Natural killer cell (primary cell): Measurements from ENCODE around the gene ZNF684. TPM values are rescaled to one million over a fixed set of nuclear protein-coding genes. Genes with fewer than 3 reads are reported as not detected.
"Not testable (repeated sequence)": the region's sequence is repeated elsewhere in the genome, so short reads cannot be mapped to it uniquely, and the experiment has no call there.

Experiments used
- ATAC-seq, 3 donors: fragments of 150-1000 bp in 2 of 3; fragments of 200-7000 bp in 1 of 3; cut with Tn5 transposase; 1 replicate in 1 of 3; 2 replicates in 2 of 3; pipeline ENCODE4 v1.10.0; 2021; ENCODE audit warnings: mild to moderate bottlenecking in 2 of 3, moderate library complexity in 2 of 3
- DNase-seq, 2 donors: peaks; one replicate each; pipeline versions ENCODE4 v3.0.0 to v3.0.0-alpha.2; 2013 to 2021; ENCODE audit warnings: mixed read lengths in 1 of 2
- H3K27ac ChIP-seq: one replicate; pipeline ENCODE4 v1.5.1; 2013; ENCODE audit warnings: mild to moderate bottlenecking, low read length
- H3K27me3 ChIP-seq: one replicate; pipeline ENCODE4 v1.6.1; 2013; ENCODE audit warnings: low read length; ENCODE audit not compliant: control insufficient read depth, insufficient read depth
- H3K36me3 ChIP-seq: one replicate; pipeline ENCODE4 v1.6.1; 2013; ENCODE audit warnings: low read length; ENCODE audit not compliant: control insufficient read depth, insufficient read depth
- H3K4me1 ChIP-seq: one replicate; pipeline ENCODE4 v1.6.1; 2013; ENCODE audit warnings: low read length; ENCODE audit not compliant: control insufficient read depth, insufficient read depth
- H3K4me3 ChIP-seq: one replicate; pipeline ENCODE4 v1.5.1; 2013; ENCODE audit warnings: low read length
- H3K9me3 ChIP-seq: one replicate; pipeline ENCODE4 v1.6.1; 2013; ENCODE audit warnings: low read length; ENCODE audit not compliant: control insufficient read depth, insufficient read depth
- H3K27ac Mint-ChIP-seq, 2 donors: one replicate each; pipeline ENCODE4 v1.8.0; 2022; ENCODE audit warnings: mild to moderate bottlenecking in 2 of 2, mixed read lengths in 2 of 2, moderate library complexity in 1 of 2
- H3K27me3 Mint-ChIP-seq, 2 donors: one replicate each; pipeline ENCODE4 v1.8.0; 2022; ENCODE audit warnings: low read depth in 2 of 2, mixed read lengths in 2 of 2
- H3K36me3 Mint-ChIP-seq: one replicate; pipeline ENCODE4 v1.8.0; 2022; ENCODE audit warnings: mixed read lengths
- H3K4me1 Mint-ChIP-seq, 2 donors: one replicate each; pipeline ENCODE4 v1.8.0; 2022; ENCODE audit warnings: mixed read lengths in 2 of 2
- H3K4me3 Mint-ChIP-seq: one replicate; pipeline ENCODE4 v1.8.0; 2022; ENCODE audit warnings: mild to moderate bottlenecking, moderate library complexity, mixed read lengths
- H3K9me3 Mint-ChIP-seq, 2 donors: one replicate each; pipeline ENCODE4 v1.8.0; 2022; ENCODE audit warnings: mixed read lengths in 2 of 2
- CTCF ChIP-seq: fragments of 200-600 bp; IDR thresholded peaks from one replicate; pipeline ENCODE4 v1.8.0; 2022; ENCODE audit warnings: antibody characterized with exemption
- WGBS: methylation state at CpG from one replicate; pipeline ENCODE4 v1.1.7; 2013; ENCODE audit warnings: missing lambda C conversion rate; ENCODE audit not compliant: insufficient coverage; 5-methylcytosine and 5-hydroxymethylcytosine counted together
- intact Hi-C: fragments of 100-400 bp; cut with micrococcal nuclease; formaldehyde crosslinking; loops from one replicate; pipeline ENCODE4 v1.14.2; 2022
- total RNA-seq, 4 donors: library from RNA; stranded (reverse); fragments of 120-200 nt in 1 of 4; gene quantifications; one replicate each; pipeline versions ENCODE4 v1.2.3 to v1.2.4, GENCODE V29; 2013 to 2022

ZNF684 gene
- total RNA-seq: 1 to 10 TPM; 5.5 to 9.7 (median 5.7) TPM
- 10.1 TPM for total RNA-seq (2013)

GRCh38 chr1:40531381-40532061 is at the start of gene ZNF684:
Gene ZNF684, plus strand, starts transcription at chr1:40531637. Its CDS starts 1,530 bp downstream, at chr1:40533167.
- Mint-ChIP-seq H3K4me1 (peaks cover 26% of the 10 kb centered on the region in 2 donors), H3K27me3 (peaks cover 13 to 34% of the 10 kb centered on the region in 2 donors), H3K27ac (peak within 1 kb of the TSS; percentile 92 to 98), H3K4me3 (peak within 1 kb of the TSS; percentile 98), H3K9me3 (peaks cover 4 to 5% of the 10 kb centered on the region in 2 donors), H3K36me3 (peaks cover 8% of the 10 kb centered on the region)
- Histone ChIP-seq H3K27ac (peak within 1 kb of the TSS; percentile 76), H3K9me3 (no peaks in the 10 kb centered on the region), H3K36me3 (peaks cover 2% of the 10 kb centered on the region), H3K4me1 (peaks cover 8% of the 10 kb centered on the region), H3K27me3 (peaks cover 2% of the 10 kb centered on the region), H3K4me3 (peak within 1 kb of the TSS; percentile 70)
- peak; percentile 69 to 95 for DNase-seq
- WGBS: under 1% methylated on average over 35 of the region's 35 CpGs
- no peak for TF ChIP-seq CTCF
- peak; percentile 96 to 98 (median 96) for ATAC-seq
- intact Hi-C loops: loop anchor here (1.0 to 2.0 kb wide), 2 partner anchors 23 to 54 kb away; partner anchors contain the start of genes EXO5 and ZFP69

- 97% methylated on average over 3 of the region's 4 CpGs for WGBS
- H3K9me3 Mint-ChIP-seq: peaks cover 12 to 29% of the 10 kb centered on the region in 2 donors
- intact Hi-C loops: no loop called here
Observed at GRCh38 chr1:40495315-40495903, 36.0 kb upstream of the ZNF684 start.

GRCh38 chr1:40502651-40503050 is 28.8 kb upstream of the ZNF684 start:
- H3K4me3 Mint-ChIP-seq, H3K27ac ChIP-seq, H3K36me3 ChIP-seq, H3K4me1 ChIP-seq, H3K27me3 ChIP-seq, ATAC-seq, H3K27me3 Mint-ChIP-seq, DNase-seq, H3K4me3 ChIP-seq, H3K27ac Mint-ChIP-seq: not testable (repeated sequence)
- Mint-ChIP-seq H3K36me3 (peaks cover 20% of the 10 kb centered on the region), H3K9me3 (peaks cover 6 to 22% of the 10 kb centered on the region in 2 donors), H3K4me1 (peaks cover 3 to 15% of the 10 kb centered on the region in 2 donors)
- H3K9me3 ChIP-seq: peaks cover 63% of the 10 kb centered on the region
- 93% methylated on average over 4 of the region's 4 CpGs for WGBS
- intact Hi-C loops: loop anchor here (10.0 kb wide), 1 partner anchor 48 kb away; the partner anchor contains the start of gene ZFP69B

More at GRCh38 chr1:40495315-40495903, 36.0 kb upstream of the ZNF684 start:
- Histone ChIP-seq H3K27ac (no peak overlapping the region), H3K9me3 (peaks cover 40% of the 10 kb centered on the region), H3K4me1 (no peaks in the 10 kb centered on the region), H3K36me3 (peaks cover 37% of the 10 kb centered on the region), H3K4me3 (no peak overlapping the region), H3K27me3 (no peaks in the 10 kb centered on the region)
- TF ChIP-seq CTCF: no peak
- no peaks in the 10 kb centered on the region for H3K4me1 Mint-ChIP-seq
- ATAC-seq (no peak), DNase-seq (no peak)
- H3K36me3 Mint-ChIP-seq: peaks cover 50% of the 10 kb centered on the region
- H3K4me3 Mint-ChIP-seq: no peak overlapping the region
- no peak overlapping the region for H3K27ac Mint-ChIP-seq
- H3K27me3 Mint-ChIP-seq: no peaks in the 10 kb centered on the region

- Histone ChIP-seq H3K4me3 (peak overlapping the region; percentile 89), H3K4me1 (peaks cover 12% of the 10 kb centered on the region), H3K9me3 (peaks cover 28% of the 10 kb centered on the region), H3K27ac (peak overlapping the region; percentile 73), H3K36me3 (no peaks in the 10 kb centered on the region), H3K27me3 (no peaks in the 10 kb centered on the region)
- intact Hi-C loops: loop anchor here (2.0 to 10.0 kb wide), 2 partner anchors 23 to 53 kb away; partner anchors contain the start of genes ZFP69B and ZNF684
- DNase-seq: peak in 1 of 2 donors; percentile 6
- Mint-ChIP-seq H3K27me3 (no peaks in the 10 kb centered on the region), H3K27ac (peak overlapping the region; percentile 89 to 94), H3K36me3 (peaks cover 24% of the 10 kb centered on the region), H3K4me3 (peak overlapping the region; percentile 90), H3K4me1 (peaks cover 19 to 21% of the 10 kb centered on the region in 2 donors), H3K9me3 (peaks cover 0 to 12% of the 10 kb centered on the region in 2 donors)
- WGBS: 21% methylated on average over 2 of the region's 6 CpGs
- peak; percentile 42 to 56 (median 52) for ATAC-seq
- TF ChIP-seq CTCF: no peak
Observed at GRCh38 chr1:40507973-40508372, 23.5 kb upstream of the ZNF684 start.
